Mesenchymal stem cell (in vitro differentiated cells and primary cell): ENCODE measurements around the gene AADACL3. TPM values are rescaled to one million over a fixed set of nuclear protein-coding genes. Genes with fewer than 3 reads are reported as not detected.

ENCODE experiments used
- DNase-seq: peaks from one replicate; pipeline ENCODE4 v3.0.0-alpha.2; 2013
- H2AFZ ChIP-seq: one replicate; pipeline ENCODE4 v1.6.1; 2013; ENCODE audit warnings: low read depth, mild to moderate bottlenecking, control low read depth, inconsistent platforms, low read length, moderate library complexity
- H2AK5ac ChIP-seq: 2 replicates; pipeline ENCODE4 v1.6.1; 2013; ENCODE audit warnings: low read length, moderate library complexity, mild to moderate bottlenecking, inconsistent platforms; ENCODE audit not compliant: severe bottlenecking
- H2BK120ac ChIP-seq: one replicate; pipeline ENCODE4 v1.6.1; 2013; ENCODE audit warnings: low read depth, mild to moderate bottlenecking, inconsistent platforms, low read length, moderate library complexity
- H2BK12ac ChIP-seq, 2 experiments: one replicate each; pipeline ENCODE4 v1.6.1; 2013; ENCODE audit warnings: inconsistent platforms in 2 of 2, low read length in 2 of 2, mild to moderate bottlenecking in 2 of 2, moderate library complexity in 2 of 2, control low read depth in 1 of 2
- H2BK15ac ChIP-seq: one replicate; pipeline ENCODE4 v1.6.1; 2013; ENCODE audit warnings: mild to moderate bottlenecking, low read depth, inconsistent platforms; ENCODE audit not compliant: poor library complexity, severe bottlenecking
- H2BK5ac ChIP-seq: 2 replicates; pipeline ENCODE4 v1.6.1; 2013; ENCODE audit warnings: low read depth, mild to moderate bottlenecking, low read length, control low read depth, inconsistent platforms; ENCODE audit not compliant: poor library complexity, severe bottlenecking
- H3K14ac ChIP-seq, 2 experiments: one replicate each; pipeline ENCODE4 v1.6.1; 2013; ENCODE audit warnings: inconsistent platforms in 2 of 2, low read length in 2 of 2, control low read depth in 1 of 2, mild to moderate bottlenecking in 1 of 2, moderate library complexity in 1 of 2
- H3K18ac ChIP-seq, 2 experiments: one replicate each; pipeline ENCODE4 v1.6.1; 2013; ENCODE audit warnings: inconsistent platforms in 2 of 2, low read length in 2 of 2, control low read depth in 1 of 2, low read depth in 1 of 2, mild to moderate bottlenecking in 1 of 2
- H3K23ac ChIP-seq, 2 experiments: one replicate each; pipeline ENCODE4 v1.6.1; 2013; ENCODE audit warnings: inconsistent platforms in 2 of 2, low read length in 2 of 2, mild to moderate bottlenecking in 2 of 2, moderate library complexity in 2 of 2, control low read depth in 1 of 2
- H3K27ac ChIP-seq: 2 replicates; pipeline ENCODE4 v1.5.1; 2013; ENCODE audit warnings: mild to moderate bottlenecking, moderate library complexity, low read length, control low read depth, inconsistent platforms; ENCODE audit not compliant: poor library complexity, severe bottlenecking
- H3K27me3 ChIP-seq, 2 experiments: 2 replicates each; pipeline versions ENCODE4 v1.6.1 to v1.7.0; 2013; ENCODE audit warnings: low read length in 2 of 2, mild to moderate bottlenecking in 2 of 2, moderate library complexity in 2 of 2, control low read depth in 1 of 2, inconsistent platforms in 1 of 2; ENCODE audit not compliant: control insufficient read depth in 1 of 2, insufficient read depth in 1 of 2
- H3K36me3 ChIP-seq, 2 experiments: 2 replicates each; pipeline versions ENCODE4 v1.6.1 to v1.7.0; 2013; ENCODE audit warnings: low read length in 2 of 2, control low read depth in 1 of 2, inconsistent platforms in 1 of 2, low read depth in 1 of 2, mild to moderate bottlenecking in 1 of 2; ENCODE audit not compliant: insufficient read depth in 2 of 2, control insufficient read depth in 1 of 2
- H3K4ac ChIP-seq, 2 experiments: one replicate each; pipeline ENCODE4 v1.6.1; 2013; ENCODE audit warnings: inconsistent platforms in 2 of 2, low read length in 2 of 2, mild to moderate bottlenecking in 2 of 2, moderate library complexity in 2 of 2, control low read depth in 1 of 2, low read depth in 1 of 2
- H3K4me1 ChIP-seq: 2 replicates; pipeline ENCODE4 v1.6.1; 2013; ENCODE audit warnings: low read depth, low read length, control low read depth; ENCODE audit not compliant: control insufficient read depth, insufficient read depth
- H3K4me2 ChIP-seq: 2 replicates; pipeline ENCODE4 v1.6.1; 2013; ENCODE audit warnings: low read length, mild to moderate bottlenecking, inconsistent platforms; ENCODE audit not compliant: poor library complexity, severe bottlenecking
- H3K4me3 ChIP-seq, 2 experiments: 2 replicates each; pipeline versions ENCODE4 v1.5.1 to v1.7.0; 2013; ENCODE audit warnings: low read length in 2 of 2, mild to moderate bottlenecking in 2 of 2, control low read depth in 1 of 2, low read depth in 1 of 2; ENCODE audit not compliant: insufficient read depth in 1 of 2
- H3K79me1 ChIP-seq: replicated peaks from 2 replicates; pipeline ENCODE4 v1.6.1; 2013; ENCODE audit warnings: mild to moderate bottlenecking, control low read depth, low read length, inconsistent platforms; ENCODE audit not compliant: poor library complexity, severe bottlenecking
- H3K9ac ChIP-seq: 2 replicates; pipeline ENCODE4 v1.7.0; 2013; ENCODE audit warnings: mild to moderate bottlenecking, low read length, moderate library complexity
- H3K9me3 ChIP-seq: 2 replicates; pipeline ENCODE4 v1.7.0; 2013; ENCODE audit warnings: mild to moderate bottlenecking, low read length; ENCODE audit not compliant: control insufficient read depth
- H4K8ac ChIP-seq: one replicate; pipeline ENCODE4 v1.6.1; 2013; ENCODE audit warnings: inconsistent platforms, mild to moderate bottlenecking, low read length, moderate library complexity
- H4K91ac ChIP-seq: one replicate; pipeline ENCODE4 v1.6.1; 2013; ENCODE audit warnings: mild to moderate bottlenecking, low read length, inconsistent platforms
- WGBS: methylation state at CpG from one replicate; pipeline ENCODE4 v1.1.7; 2013; ENCODE audit warnings: mixed read lengths; 5-methylcytosine and 5-hydroxymethylcytosine counted together
- polyA plus RNA-seq, 2 experiments: library from polyadenylated mRNA; stranded (reverse); fragments of 200-250 nt; gene quantifications; one replicate each; pipeline ENCODE4 v1.2.3, GENCODE V29; 2013

AADACL3 gene, protein sequence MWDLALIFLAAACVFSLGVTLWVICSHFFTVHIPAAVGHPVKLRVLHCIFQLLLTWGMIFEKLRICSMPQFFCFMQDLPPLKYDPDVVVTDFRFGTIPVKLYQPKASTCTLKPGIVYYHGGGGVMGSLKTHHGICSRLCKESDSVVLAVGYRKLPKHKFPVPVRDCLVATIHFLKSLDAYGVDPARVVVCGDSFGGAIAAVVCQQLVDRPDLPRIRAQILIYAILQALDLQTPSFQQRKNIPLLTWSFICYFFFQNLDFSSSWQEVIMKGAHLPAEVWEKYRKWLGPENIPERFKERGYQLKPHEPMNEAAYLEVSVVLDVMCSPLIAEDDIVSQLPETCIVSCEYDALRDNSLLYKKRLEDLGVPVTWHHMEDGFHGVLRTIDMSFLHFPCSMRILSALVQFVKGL
- not detected for polyA plus RNA-seq (2013, experiment 1 of 2)
- not detected for polyA plus RNA-seq (2013, experiment 2 of 2)

DNA sequence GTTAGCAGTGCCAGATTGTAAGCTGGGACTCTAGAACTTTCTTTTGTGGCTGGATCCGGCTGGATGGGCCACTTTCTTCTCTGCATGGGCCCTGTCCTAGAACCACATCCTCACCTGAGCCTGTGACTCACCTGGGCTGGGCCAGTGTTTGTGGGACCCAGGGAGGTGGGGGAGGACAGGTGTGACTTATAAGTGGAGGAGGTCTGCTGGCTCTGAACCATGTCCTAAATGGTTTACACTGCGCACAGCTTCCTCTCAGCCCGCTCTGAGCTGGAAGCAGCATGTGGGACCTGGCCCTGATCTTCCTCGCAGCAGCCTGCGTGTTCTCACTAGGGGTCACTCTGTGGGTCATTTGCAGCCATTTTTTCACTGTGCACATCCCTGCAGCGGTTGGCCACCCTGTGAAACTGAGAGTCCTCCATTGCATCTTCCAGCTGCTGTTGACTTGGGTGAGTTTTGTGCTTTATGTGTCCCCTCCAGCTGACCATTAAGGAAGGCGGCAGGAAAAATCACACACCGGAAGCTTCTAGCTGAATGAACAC, at the start of gene AADACL3:
TSS of gene AADACL3 (plus strand) at position 215 of the 542 bp plus-strand sequence. CDS start at position 282, 67 bp downstream.
- Histone ChIP-seq H2AK5ac (no peak within 1 kb of the TSS), H3K9me3 (no peaks in the 10 kb centered on the region), H3K79me1 (no peaks in the 10 kb centered on the region), H2BK5ac (no peak within 1 kb of the TSS), H3K27ac (no peak within 1 kb of the TSS), H2BK15ac (no peak within 1 kb of the TSS), H3K4ac (no peak within 1 kb of the TSS), H3K18ac (no peak within 1 kb of the TSS), H2BK120ac (no peak within 1 kb of the TSS), H2BK12ac (no peak within 1 kb of the TSS), H3K4me2 (no peak within 1 kb of the TSS), H4K91ac (no peak within 1 kb of the TSS), H3K14ac (no peak within 1 kb of the TSS), H3K9ac (no peak within 1 kb of the TSS), H3K23ac (no peak within 1 kb of the TSS), H3K27me3 (no peaks in the 10 kb centered on the region), H2AFZ (no peak within 1 kb of the TSS), H3K4me1 (no peaks in the 10 kb centered on the region), H3K4me3 (no peak within 1 kb of the TSS), H4K8ac (no peak within 1 kb of the TSS), H3K36me3 (no peaks in the 10 kb centered on the region)
- WGBS, result 76% methylated on average over 8 of the region's 8 CpGs
- DNase-seq, result no peak

DNA sequence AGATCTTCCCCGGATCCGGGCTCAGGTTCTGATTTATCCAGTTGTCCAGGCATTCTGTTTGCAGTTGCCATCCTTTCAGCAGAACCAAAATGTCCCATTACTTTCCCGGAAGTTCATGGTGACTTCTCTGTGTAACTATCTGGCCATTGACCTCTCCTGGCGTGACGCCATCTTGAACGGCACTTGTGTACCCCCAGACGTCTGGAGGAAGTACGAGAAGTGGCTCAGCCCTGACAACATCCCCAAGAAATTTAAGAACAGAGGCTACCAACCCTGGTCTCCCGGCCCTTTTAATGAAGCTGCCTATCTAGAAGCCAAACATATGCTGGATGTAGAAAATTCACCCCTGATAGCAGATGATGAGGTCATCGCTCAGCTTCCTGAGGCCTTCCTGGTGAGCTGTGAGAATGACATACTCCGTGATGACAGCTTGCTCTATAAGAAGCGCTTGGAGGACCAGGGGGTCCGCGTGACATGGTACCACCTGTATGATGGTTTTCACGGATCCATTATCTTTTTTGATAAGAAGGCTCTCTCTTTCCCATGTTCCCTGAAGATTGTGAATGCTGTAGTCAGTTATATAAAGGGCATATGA, 49.7 kb upstream of the AADACL3 start:
- H2BK15ac ChIP-seq, result no peak overlapping the region
- no peaks in the 10 kb centered on the region for H3K79me1 ChIP-seq
- no peak overlapping the region for H4K91ac ChIP-seq
- no peak overlapping the region for H3K18ac ChIP-seq
- H3K4me1 ChIP-seq, result no peaks in the 10 kb centered on the region
- no peak overlapping the region for H3K4ac ChIP-seq
- no peak overlapping the region for H3K4me3 ChIP-seq
- DNase-seq, result no peak
- H3K27me3 ChIP-seq, result peaks cover 10 to 13% of the 10 kb centered on the region in 2 experiments
- no peak overlapping the region for H3K14ac ChIP-seq
- H4K8ac ChIP-seq, result no peak overlapping the region
- H3K9ac ChIP-seq, result no peak overlapping the region
- H2AFZ ChIP-seq, result no peak overlapping the region
- no peak overlapping the region for H3K4me2 ChIP-seq
- no peak overlapping the region for H3K27ac ChIP-seq
- no peak overlapping the region for H2BK5ac ChIP-seq
- no peak overlapping the region for H3K23ac ChIP-seq
- H2BK12ac ChIP-seq, result no peak overlapping the region
- 89% methylated on average over 15 of the region's 15 CpGs for WGBS
- H2BK120ac ChIP-seq, result no peak overlapping the region
- H3K36me3 ChIP-seq, result no peaks in the 10 kb centered on the region
- no peak overlapping the region for H2AK5ac ChIP-seq
- peaks cover 17% of the 10 kb centered on the region for H3K9me3 ChIP-seq

DNA sequence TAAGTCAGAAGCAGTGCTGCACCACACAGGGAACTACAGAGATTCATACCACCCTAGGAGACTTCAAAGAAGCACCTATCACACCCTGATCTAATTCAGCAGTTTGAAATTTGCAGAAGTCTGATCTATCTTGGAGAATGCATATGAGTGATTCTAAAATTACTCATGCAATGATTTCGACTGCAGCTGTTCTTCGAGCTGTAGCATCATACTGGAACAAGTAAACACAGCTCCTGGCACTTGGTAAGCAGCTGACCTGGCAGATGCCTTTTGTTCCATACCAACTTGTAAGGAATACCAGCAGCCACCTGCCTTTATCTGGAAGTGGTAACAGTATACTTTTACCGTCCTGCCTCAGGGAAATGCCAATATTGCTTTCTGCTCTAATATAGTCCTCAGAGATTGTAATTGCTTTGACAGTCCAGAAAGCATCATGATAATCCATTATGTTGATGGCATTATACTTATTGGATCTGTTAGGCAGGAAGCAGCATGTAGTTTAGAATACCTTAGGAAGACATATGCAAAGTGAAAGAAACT, 46.3 kb upstream of the AADACL3 start:
- 72% methylated on average over 2 of the region's 3 CpGs for WGBS
- H3K9ac ChIP-seq, result no peak overlapping the region
- no peak overlapping the region for H3K23ac ChIP-seq
- H2BK12ac ChIP-seq, result no peak overlapping the region
- H2BK15ac ChIP-seq, result no peak overlapping the region
- H3K4me2 ChIP-seq, result no peak overlapping the region
- H2AFZ ChIP-seq, result no peak overlapping the region
- H3K27me3 ChIP-seq, result peaks cover 13 to 17% of the 10 kb centered on the region in 2 experiments
- H3K79me1 ChIP-seq, result no peaks in the 10 kb centered on the region
- H3K27ac ChIP-seq, result no peak overlapping the region
- H3K4ac ChIP-seq, result no peak overlapping the region
- no peak overlapping the region for H2BK5ac ChIP-seq
- H2BK120ac ChIP-seq, result no peak overlapping the region
- H4K91ac ChIP-seq, result no peak overlapping the region
- H3K14ac ChIP-seq, result no peak overlapping the region
- H3K36me3 ChIP-seq, result no peaks in the 10 kb centered on the region
- H3K18ac ChIP-seq, result no peak overlapping the region
- peaks cover 10% of the 10 kb centered on the region for H3K9me3 ChIP-seq
- H3K4me3 ChIP-seq, result no peak overlapping the region
- no peaks in the 10 kb centered on the region for H3K4me1 ChIP-seq
- H4K8ac ChIP-seq, result no peak overlapping the region
- DNase-seq, result no peak
- H2AK5ac ChIP-seq, result no peak overlapping the region

DNA sequence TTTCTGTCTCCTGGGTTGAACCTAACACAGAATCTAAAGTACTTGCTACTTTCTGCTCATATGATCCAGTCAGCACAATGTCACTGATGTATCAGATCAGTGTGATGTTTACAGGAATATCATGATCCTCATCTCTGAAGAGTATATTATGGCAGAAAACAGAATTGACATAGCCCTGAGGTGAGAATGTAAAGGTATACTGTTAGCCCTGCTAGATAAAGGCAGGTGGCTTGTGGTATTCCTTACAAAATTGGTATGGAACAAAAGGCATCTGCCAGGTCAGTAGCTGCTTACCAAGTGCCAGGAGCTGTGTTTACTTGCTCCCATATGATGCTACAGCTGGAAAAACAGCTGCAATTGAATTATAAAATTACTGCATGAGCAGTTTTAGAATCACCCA, 41.6 kb upstream of the AADACL3 start:
- H4K8ac ChIP-seq, result no peak overlapping the region

More for the DNA sequence above, 41.6 kb upstream of the AADACL3 start:
- Histone ChIP-seq H2BK15ac (no peak overlapping the region), H4K91ac (no peak overlapping the region), H2BK120ac (no peak overlapping the region), H3K18ac (no peak overlapping the region), H3K23ac (no peak overlapping the region), H2BK12ac (no peak overlapping the region), H3K27me3 (peaks cover 13 to 17% of the 10 kb centered on the region in 2 experiments), H2AK5ac (no peak overlapping the region), H3K9me3 (no peaks in the 10 kb centered on the region), H3K9ac (no peak overlapping the region), H3K4me1 (no peaks in the 10 kb centered on the region), H3K27ac (no peak overlapping the region), H3K79me1 (no peaks in the 10 kb centered on the region), H3K4me2 (no peak overlapping the region), H3K14ac (no peak overlapping the region), H3K36me3 (no peaks in the 10 kb centered on the region), H2AFZ (no peak overlapping the region), H3K4ac (no peak overlapping the region), H3K4me3 (no peak overlapping the region), H2BK5ac (no peak overlapping the region)
- no peak for DNase-seq
